ENCODE measurements around the gene GSTT2.

GSTT2 gene

GRCh38 chr22:24026056-24026455 is 46.1 kb downstream of the GSTT2 start:
- H3K4me3 ChIP-seq (ENCODE audit: severe bottlenecking), result no peak overlapping the region
- peaks cover 3% of the 10 kb centered on the region for H3K9me3 ChIP-seq (ENCODE audit: severe bottlenecking)
- peaks cover 20% of the 10 kb centered on the region for H3K36me3 ChIP-seq (ENCODE audit: low read depth)
- no peak overlapping the region for H3K27ac ChIP-seq (ENCODE audit: poor library complexity, severe bottlenecking)
- H3K4me1 ChIP-seq (ENCODE audit: insufficient read depth, poor library complexity, severe bottlenecking), result no peaks in the 10 kb centered on the region
- no peak for TF ChIP-seq CTCF (IDR thresholded peaks at IDR 0.05; ENCODE audit: poor library complexity, severe bottlenecking)
- H3K27me3 ChIP-seq (ENCODE audit: insufficient read depth, poor library complexity, severe bottlenecking), result no peaks in the 10 kb centered on the region
- no peak for ATAC-seq (ENCODE audit: low read depth)
- no peak for DNase-seq (ENCODE audit: low spot score)

GRCh38 chr22:24026733-24027132 is 46.8 kb downstream of the GSTT2 start:
- no peaks in the 10 kb centered on the region for H3K4me1 ChIP-seq (ENCODE audit: insufficient read depth, poor library complexity, severe bottlenecking)
- TF ChIP-seq CTCF (IDR thresholded peaks at IDR 0.05; ENCODE audit: poor library complexity, severe bottlenecking), result no peak
- peaks cover 3% of the 10 kb centered on the region for H3K9me3 ChIP-seq (ENCODE audit: severe bottlenecking)

GRCh38 chr22:24027389-24027975 is 47.5 kb downstream of the GSTT2 start:
- Histone ChIP-seq H3K9me3 (ENCODE audit: severe bottlenecking) (peaks cover 3% of the 10 kb centered on the region), H3K36me3 (ENCODE audit: low read depth) (peaks cover 20% of the 10 kb centered on the region), H3K27ac (ENCODE audit: poor library complexity, severe bottlenecking) (no peak overlapping the region), H3K4me3 (ENCODE audit: severe bottlenecking) (no peak overlapping the region), H3K27me3 (ENCODE audit: insufficient read depth, poor library complexity, severe bottlenecking) (no peaks in the 10 kb centered on the region), H3K4me1 (ENCODE audit: insufficient read depth, poor library complexity, severe bottlenecking) (no peaks in the 10 kb centered on the region)
- no peak for TF ChIP-seq CTCF (IDR thresholded peaks at IDR 0.05; ENCODE audit: poor library complexity, severe bottlenecking)
- no peak for DNase-seq (ENCODE audit: low spot score)
- no peak for ATAC-seq (ENCODE audit: low read depth)

More at GRCh38 chr22:24026733-24027132, 46.8 kb downstream of the GSTT2 start:
- ATAC-seq (ENCODE audit: low read depth), result no peak
- Histone ChIP-seq H3K36me3 (ENCODE audit: low read depth) (peaks cover 20% of the 10 kb centered on the region), H3K27ac (ENCODE audit: poor library complexity, severe bottlenecking) (no peak overlapping the region), H3K27me3 (ENCODE audit: insufficient read depth, poor library complexity, severe bottlenecking) (no peaks in the 10 kb centered on the region), H3K4me3 (ENCODE audit: severe bottlenecking) (no peak overlapping the region)
- DNase-seq (ENCODE audit: low spot score), result no peak

- no peak overlapping the region for H3K27ac ChIP-seq (ENCODE audit: poor library complexity, severe bottlenecking)
- H3K4me1 ChIP-seq (ENCODE audit: insufficient read depth, poor library complexity, severe bottlenecking), result no peaks in the 10 kb centered on the region
- no peak for ATAC-seq (ENCODE audit: low read depth)
- peaks cover 20% of the 10 kb centered on the region for H3K36me3 ChIP-seq (ENCODE audit: low read depth)
- no peak for DNase-seq (ENCODE audit: low spot score)
- no peaks in the 10 kb centered on the region for H3K27me3 ChIP-seq (ENCODE audit: insufficient read depth, poor library complexity, severe bottlenecking)
- H3K4me3 ChIP-seq (ENCODE audit: severe bottlenecking), result no peak overlapping the region
- TF ChIP-seq CTCF (IDR thresholded peaks at IDR 0.05; ENCODE audit: poor library complexity, severe bottlenecking), result no peak
- peaks cover 3% of the 10 kb centered on the region for H3K9me3 ChIP-seq (ENCODE audit: severe bottlenecking)
Observed at GRCh38 chr22:24027991-24028390, 48.1 kb downstream of the GSTT2 start.

GRCh38 chr22:24028533-24028932 is 48.6 kb downstream of the GSTT2 start:
- DNase-seq (ENCODE audit: low spot score), result no peak

More at GRCh38 chr22:24028533-24028932, 48.6 kb downstream of the GSTT2 start:
- H3K9me3 ChIP-seq (ENCODE audit: severe bottlenecking), result peaks cover 3% of the 10 kb centered on the region
- H3K27me3 ChIP-seq (ENCODE audit: insufficient read depth, poor library complexity, severe bottlenecking), result no peaks in the 10 kb centered on the region
- no peaks in the 10 kb centered on the region for H3K4me1 ChIP-seq (ENCODE audit: insufficient read depth, poor library complexity, severe bottlenecking)
- peaks cover 20% of the 10 kb centered on the region for H3K36me3 ChIP-seq (ENCODE audit: low read depth)
- ATAC-seq (ENCODE audit: low read depth), result no peak
- H3K27ac ChIP-seq (ENCODE audit: poor library complexity, severe bottlenecking), result no peak overlapping the region
- no peak overlapping the region for H3K4me3 ChIP-seq (ENCODE audit: severe bottlenecking)
- no peak for TF ChIP-seq CTCF (IDR thresholded peaks at IDR 0.05; ENCODE audit: poor library complexity, severe bottlenecking)

All from RWPE2 (cell line).